Measurements from ENCODE around the gene ALDH4A1.

DNA sequence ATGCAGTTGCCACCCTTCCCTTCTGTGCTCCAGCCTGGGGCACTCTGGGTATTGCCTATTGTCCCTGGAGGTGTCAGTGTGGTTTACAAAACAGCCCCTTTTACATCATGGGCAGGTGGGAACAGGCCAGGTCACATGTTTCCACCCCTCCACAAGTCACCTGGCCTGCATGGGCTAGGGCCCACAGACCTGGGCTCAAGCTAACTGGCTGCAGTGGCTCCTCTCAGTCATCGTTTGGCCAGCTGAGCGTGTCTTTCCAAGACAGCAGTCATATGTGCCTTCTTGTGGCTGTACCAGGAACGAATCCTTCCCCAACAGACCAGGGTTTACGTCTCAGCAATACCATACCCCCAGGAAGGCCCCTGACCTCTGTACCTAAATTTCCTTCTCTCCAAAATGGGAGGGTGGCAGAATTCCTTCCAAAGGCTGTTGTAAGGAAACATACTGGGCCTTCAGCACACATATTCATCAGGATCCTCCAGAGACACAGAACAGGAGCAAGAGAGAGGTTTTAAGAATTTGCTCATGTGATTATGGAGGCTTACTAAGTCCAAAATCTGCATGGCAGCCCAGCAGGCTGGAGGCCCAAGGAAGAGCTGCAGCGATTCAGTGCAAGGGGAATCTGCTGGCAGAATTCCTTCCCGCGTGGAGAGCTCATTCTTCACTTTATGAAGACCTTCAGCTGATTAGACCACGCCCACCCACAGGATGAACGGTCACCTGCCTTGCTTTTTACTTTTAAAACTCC lies 32.3 kb downstream of the ALDH4A1 start:
- TF ChIP-seq, protein P1, sequence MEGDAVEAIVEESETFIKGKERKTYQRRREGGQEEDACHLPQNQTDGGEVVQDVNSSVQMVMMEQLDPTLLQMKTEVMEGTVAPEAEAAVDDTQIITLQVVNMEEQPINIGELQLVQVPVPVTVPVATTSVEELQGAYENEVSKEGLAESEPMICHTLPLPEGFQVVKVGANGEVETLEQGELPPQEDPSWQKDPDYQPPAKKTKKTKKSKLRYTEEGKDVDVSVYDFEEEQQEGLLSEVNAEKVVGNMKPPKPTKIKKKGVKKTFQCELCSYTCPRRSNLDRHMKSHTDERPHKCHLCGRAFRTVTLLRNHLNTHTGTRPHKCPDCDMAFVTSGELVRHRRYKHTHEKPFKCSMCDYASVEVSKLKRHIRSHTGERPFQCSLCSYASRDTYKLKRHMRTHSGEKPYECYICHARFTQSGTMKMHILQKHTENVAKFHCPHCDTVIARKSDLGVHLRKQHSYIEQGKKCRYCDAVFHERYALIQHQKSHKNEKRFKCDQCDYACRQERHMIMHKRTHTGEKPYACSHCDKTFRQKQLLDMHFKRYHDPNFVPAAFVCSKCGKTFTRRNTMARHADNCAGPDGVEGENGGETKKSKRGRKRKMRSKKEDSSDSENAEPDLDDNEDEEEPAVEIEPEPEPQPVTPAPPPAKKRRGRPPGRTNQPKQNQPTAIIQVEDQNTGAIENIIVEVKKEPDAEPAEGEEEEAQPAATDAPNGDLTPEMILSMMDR (IDR thresholded peaks at IDR 0.05): no peak
- no peak for TF ChIP-seq EP300 (IDR thresholded peaks at IDR 0.05)

Data from esophagus muscularis mucosa (tissue), 3 donors.